Erythroblast (primary cell): ENCODE results near the gene GAP43.

Experiments used
- GATA1 ChIP-seq: IDR thresholded peaks from 2 replicates; pipeline ENCODE4 v1.6.1; 2011; ENCODE audit warnings: low read depth, mild to moderate bottlenecking, control low read depth, low read length, moderate library complexity
- POLR2A ChIP-seq: IDR thresholded peaks from 2 replicates; pipeline ENCODE4 v1.6.1; 2011; ENCODE audit warnings: mild to moderate bottlenecking, low read length

GRCh38 chr3:115630850-115631249 is 7.5 kb downstream of the GAP43 start:
- TF ChIP-seq POLR2A (no peak), GATA1 (no peak)
